Neutrophil (primary cell): ENCODE data around the gene CFAP54.

Experiments used
- H3K27ac ChIP-seq: fragments of 200-600 bp; sonication (generic); 2 replicates; pipeline ENCODE4 v1.5.1; 2016; ENCODE audit warnings: mild to moderate bottlenecking, moderate library complexity
- H3K27me3 ChIP-seq: fragments of 200-600 bp; sonication (generic); 2 replicates; pipeline ENCODE4 v1.6.0; 2016; ENCODE audit warnings: mild to moderate bottlenecking
- H3K36me3 ChIP-seq: fragments of 200-600 bp; sonication (generic); 2 replicates; pipeline ENCODE4 v1.5.1; 2017
- H3K4me1 ChIP-seq, 2 experiments: fragments of 200-600 bp in 1 of 2; sonication (generic) in 1 of 2; 1 replicate in 1 of 2; 2 replicates in 1 of 2; pipeline versions ENCODE4 v1.5.1 to v1.6.1; 2013 to 2016; ENCODE audit warnings: low read depth in 1 of 2, low read length in 1 of 2, mild to moderate bottlenecking in 1 of 2, moderate library complexity in 1 of 2; ENCODE audit not compliant: control insufficient read depth in 1 of 2, insufficient read depth in 1 of 2
- H3K4me3 ChIP-seq, 2 experiments: fragments of 200-600 bp in 1 of 2; sonication (generic) in 1 of 2; 1 replicate in 1 of 2; 2 replicates in 1 of 2; pipeline ENCODE4 v1.5.1; 2013 to 2016; ENCODE audit warnings: low read depth in 1 of 2, low read length in 1 of 2, mild to moderate bottlenecking in 1 of 2, moderate library complexity in 1 of 2
- H3K9me3 ChIP-seq: fragments of 200-600 bp; sonication (generic); 2 replicates; pipeline ENCODE4 v1.5.1; 2016
- CTCF ChIP-seq: fragments of 200-600 bp; sonication (generic); IDR thresholded peaks from 2 replicates; pipeline ENCODE4 v1.5.1; 2016; ENCODE audit warnings: antibody characterized with exemption

Gene CFAP54

GRCh38 chr12:96701856-96702255, 212.5 kb downstream of the CFAP54 start:
- Histone ChIP-seq H3K4me3 (no peak overlapping the region), H3K27me3 (no peaks in the 10 kb centered on the region), H3K27ac (no peak overlapping the region), H3K4me1 (no peaks in the 10 kb centered on the region), H3K9me3 (no peaks in the 10 kb centered on the region), H3K36me3 (no peaks in the 10 kb centered on the region)
- no peak for TF ChIP-seq CTCF

DNA sequence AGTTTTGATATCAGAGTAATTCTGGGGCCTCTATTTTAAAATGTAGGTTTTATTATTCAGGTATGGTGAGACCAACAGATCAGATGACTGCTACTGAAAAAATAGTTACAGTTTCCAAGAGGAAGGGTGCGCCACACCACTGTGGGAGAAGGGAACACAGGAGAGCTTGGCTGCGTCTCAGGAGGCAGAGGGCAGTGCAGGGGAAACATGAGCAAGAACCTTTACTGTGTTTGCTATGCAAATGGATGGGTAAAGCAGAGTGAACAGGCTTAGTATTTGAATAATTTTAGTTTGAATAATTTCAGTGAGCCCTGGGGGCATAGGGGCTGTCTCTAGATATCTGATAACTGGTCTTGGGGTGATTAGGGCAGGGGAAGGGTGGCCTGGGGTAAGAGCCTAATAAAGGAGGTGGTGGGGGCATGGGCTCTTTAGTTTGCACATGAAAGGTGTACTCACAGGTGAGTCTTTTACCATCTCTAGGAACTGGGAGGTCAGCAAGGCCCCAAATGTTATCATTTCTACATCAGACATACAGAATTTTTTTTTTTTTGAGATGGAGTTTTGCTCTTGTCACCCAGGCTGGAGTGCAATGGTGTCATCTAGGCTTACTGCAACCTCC, 220.9 kb downstream of the CFAP54 start:
- H3K4me3 ChIP-seq, result no peak overlapping the region
- H3K36me3 ChIP-seq, result no peaks in the 10 kb centered on the region
- no peak overlapping the region for H3K27ac ChIP-seq
- no peaks in the 10 kb centered on the region for H3K9me3 ChIP-seq
- no peak for TF ChIP-seq CTCF
- no peaks in the 10 kb centered on the region for H3K27me3 ChIP-seq
- no peaks in the 10 kb centered on the region for H3K4me1 ChIP-seq

DNA sequence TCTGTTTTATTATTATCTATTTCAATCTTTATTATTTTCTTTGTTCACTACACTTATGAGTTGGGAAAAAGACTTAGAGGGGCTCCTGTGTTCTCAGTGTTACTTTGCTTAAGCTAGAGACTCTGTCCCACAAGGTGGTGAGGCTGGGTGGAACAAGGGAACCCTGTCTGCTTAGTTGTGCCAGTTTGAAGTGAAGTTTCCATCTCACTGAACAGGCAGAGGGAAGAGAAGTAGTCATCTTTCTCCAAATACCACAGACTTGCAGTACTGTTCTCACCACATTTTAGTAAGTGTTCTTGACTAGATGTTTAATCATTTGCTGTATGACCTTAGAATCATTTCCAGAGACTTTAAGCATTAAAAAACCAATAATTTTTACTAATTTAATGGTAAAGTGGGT, 222.0 kb downstream of the CFAP54 start:
- no peak for TF ChIP-seq CTCF
- Histone ChIP-seq H3K27ac (no peak overlapping the region), H3K4me1 (no peaks in the 10 kb centered on the region), H3K27me3 (no peaks in the 10 kb centered on the region), H3K9me3 (no peaks in the 10 kb centered on the region), H3K36me3 (no peaks in the 10 kb centered on the region), H3K4me3 (no peak overlapping the region)

DNA sequence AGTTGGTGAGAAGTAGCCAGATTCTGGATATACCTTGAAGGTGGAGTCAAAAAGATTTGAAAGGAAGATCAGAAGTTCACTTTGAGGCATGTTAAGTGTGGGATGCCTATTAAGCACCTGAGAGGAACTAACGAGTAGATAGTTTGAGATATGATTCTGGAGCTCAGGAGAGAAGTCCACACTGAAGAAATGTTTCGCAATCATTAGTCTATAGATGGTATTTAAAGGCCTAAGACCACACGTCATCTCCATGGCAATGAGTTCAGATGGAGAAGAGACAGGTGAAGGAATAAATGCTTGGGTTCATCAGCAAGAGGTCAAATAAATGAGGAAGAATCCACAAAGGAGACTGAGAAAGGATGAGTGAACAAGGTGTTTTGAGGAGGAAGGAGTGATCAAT, 224.8 kb downstream of the CFAP54 start:
- Histone ChIP-seq H3K27ac (no peak overlapping the region), H3K4me3 (no peak overlapping the region), H3K36me3 (no peaks in the 10 kb centered on the region), H3K9me3 (no peaks in the 10 kb centered on the region), H3K4me1 (no peaks in the 10 kb centered on the region), H3K27me3 (no peaks in the 10 kb centered on the region)
- no peak for TF ChIP-seq CTCF

DNA sequence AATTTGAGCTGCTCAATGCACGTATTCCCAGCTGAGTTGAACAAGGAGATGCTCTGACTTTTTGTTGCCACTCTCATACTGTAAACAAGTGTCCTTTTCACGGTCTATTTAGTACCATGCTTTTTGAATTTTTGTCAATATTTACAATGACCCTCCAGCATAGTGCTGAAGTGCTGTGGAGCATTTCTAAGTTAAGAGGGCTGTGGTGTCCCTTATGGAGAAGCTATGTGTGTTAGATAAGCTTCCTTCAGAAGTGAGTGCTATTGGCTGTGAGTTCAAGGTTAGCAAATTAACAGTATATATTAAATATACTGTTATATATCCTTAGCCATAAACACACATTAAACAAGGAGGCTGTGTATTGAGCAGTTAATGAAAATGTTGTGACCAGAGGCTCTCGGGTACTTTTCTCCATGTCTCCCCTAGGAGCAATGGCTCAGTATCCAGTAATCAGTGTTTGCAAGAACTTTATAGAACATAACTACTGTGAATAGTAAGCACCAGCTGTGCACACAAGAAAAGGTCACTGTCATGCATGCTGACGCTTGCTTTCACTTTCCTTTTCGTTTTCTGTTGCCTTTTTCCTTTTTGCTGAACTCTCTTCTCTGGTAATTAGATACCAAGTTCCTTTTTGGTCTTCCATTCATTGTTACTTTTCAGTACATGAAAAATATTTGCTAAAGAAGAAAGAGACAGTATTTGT, 230.4 kb downstream of the CFAP54 start:
- peaks cover 0 to 5% of the 10 kb centered on the region in 2 experiments for H3K4me1 ChIP-seq
- H3K27me3 ChIP-seq, result no peaks in the 10 kb centered on the region
- no peaks in the 10 kb centered on the region for H3K36me3 ChIP-seq
- H3K4me3 ChIP-seq, result peak overlapping the region; percentile 28 to 43
- H3K27ac ChIP-seq, result no peak overlapping the region
- TF ChIP-seq CTCF, result no peak
- no peaks in the 10 kb centered on the region for H3K9me3 ChIP-seq
